Heart left ventricle (tissue), 13 donors: Measurements from ENCODE around the gene MYO7B.

Source experiments
- POLR2A ChIP-seq, 2 donors: fragments of 450-650 bp; IDR thresholded peaks; one replicate each; pipeline ENCODE4 v1.6.1; 2017; ENCODE audit warnings: antibody characterized with exemption in 2 of 2, mild to moderate bottlenecking in 2 of 2, moderate library complexity in 2 of 2
- TF ChIP-seq, protein P1 (sequence below), 12 donors: fragments of 200-600 bp; sonication (generic) in 4 of 12; IDR thresholded peaks; one replicate each; pipeline versions ENCODE4 v1.5.0 to v1.8.0; 2018 to 2022; ENCODE audit warnings: antibody characterized with exemption in 12 of 12, mild to moderate bottlenecking in 5 of 12
- donor health status: ischemic (EF 13 %, LVEDD 7.1; RV severe dilation, severe dysfunction).
- donor health status: DM: no; HTN: yes; CAD: no.
- donor health status: DM: no; HTN: no; CAD: no.
- donor health status: ischemic (EF 25% LVEDD 6.9; RV normal size, moderate dysfunction).
- donor health status: ischemic (EF 25% LVEDD 5.7; RV mildly dilated, moderate dysfunction).
- donor health status: ischemic (EF 35%, LVEDD 5.7; RV mildly dilated, moderate dysfunction).
- donor health status: nonischemic (EF 11% LVEDD 7.7; RV severe dilation, severe dysfunction).
- donor health status: DM: yes; HTN: yes; CAD: no.
- donor health status: PGD.
- donor health status: ischemic (EF 29% LVEDD 5.4; RV normal size, mild dysfunction).
- donor health status: nonischemic (EF 23%, LVEDD 6.1; RV moderate dilation, normal function).

DNA sequence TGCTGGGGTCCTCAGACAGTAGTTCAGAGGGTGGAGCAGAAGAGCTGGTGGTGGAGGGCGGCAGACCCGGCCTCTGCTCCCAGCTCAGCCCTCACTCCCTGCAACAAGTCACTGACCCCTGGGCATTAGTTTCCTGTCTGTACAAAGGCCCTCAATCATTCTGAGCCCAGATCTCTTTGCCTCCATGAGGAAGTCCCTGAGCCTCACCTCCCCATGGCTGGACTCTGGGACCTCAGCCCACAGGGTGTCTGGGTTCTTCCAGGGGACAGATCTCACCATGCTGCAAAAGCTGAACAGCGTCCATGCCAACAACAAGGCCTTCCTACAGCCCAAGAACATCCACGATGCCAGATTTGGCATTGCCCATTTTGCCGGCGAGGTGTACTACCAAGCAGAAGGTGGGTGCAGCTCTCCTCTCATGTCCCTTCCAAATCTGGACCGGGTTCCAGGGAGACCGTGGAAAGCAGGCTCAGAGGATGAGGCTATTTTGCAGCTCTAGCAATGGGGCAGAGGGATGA lies 49.1 kb downstream of the MYO7B start:
- TF ChIP-seq, protein P1, sequence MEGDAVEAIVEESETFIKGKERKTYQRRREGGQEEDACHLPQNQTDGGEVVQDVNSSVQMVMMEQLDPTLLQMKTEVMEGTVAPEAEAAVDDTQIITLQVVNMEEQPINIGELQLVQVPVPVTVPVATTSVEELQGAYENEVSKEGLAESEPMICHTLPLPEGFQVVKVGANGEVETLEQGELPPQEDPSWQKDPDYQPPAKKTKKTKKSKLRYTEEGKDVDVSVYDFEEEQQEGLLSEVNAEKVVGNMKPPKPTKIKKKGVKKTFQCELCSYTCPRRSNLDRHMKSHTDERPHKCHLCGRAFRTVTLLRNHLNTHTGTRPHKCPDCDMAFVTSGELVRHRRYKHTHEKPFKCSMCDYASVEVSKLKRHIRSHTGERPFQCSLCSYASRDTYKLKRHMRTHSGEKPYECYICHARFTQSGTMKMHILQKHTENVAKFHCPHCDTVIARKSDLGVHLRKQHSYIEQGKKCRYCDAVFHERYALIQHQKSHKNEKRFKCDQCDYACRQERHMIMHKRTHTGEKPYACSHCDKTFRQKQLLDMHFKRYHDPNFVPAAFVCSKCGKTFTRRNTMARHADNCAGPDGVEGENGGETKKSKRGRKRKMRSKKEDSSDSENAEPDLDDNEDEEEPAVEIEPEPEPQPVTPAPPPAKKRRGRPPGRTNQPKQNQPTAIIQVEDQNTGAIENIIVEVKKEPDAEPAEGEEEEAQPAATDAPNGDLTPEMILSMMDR (IDR thresholded peaks at IDR 0.05): no peak
- TF ChIP-seq POLR2A (IDR thresholded peaks at IDR 0.05): no peak
